Endothelial cell of umbilical vein (primary cell): ENCODE results near the gene WDR72.

ENCODE experiments used
- EZH2 ChIP-seq: IDR thresholded peaks from 2 replicates; pipeline ENCODE4 v1.6.1; 2012; ENCODE audit warnings: borderline replicate concordance, low read depth, mild to moderate bottlenecking, moderate library complexity, low read length, inconsistent platforms; ENCODE audit not compliant: severe bottlenecking
- MYC ChIP-seq: IDR thresholded peaks from one replicate; pipeline ENCODE4 v1.6.1; 2011; ENCODE audit warnings: mild to moderate bottlenecking, low read depth, low read length
- TF ChIP-seq, protein P1 (sequence below), 2 donors: IDR thresholded peaks; 1 replicate in 1 of 2; 2 replicates in 1 of 2; pipeline ENCODE4 v1.5.1; 2011; ENCODE audit warnings: low read length in 2 of 2, mild to moderate bottlenecking in 2 of 2, moderate library complexity in 2 of 2, control low read depth in 1 of 2, inconsistent platforms in 1 of 2, low read depth in 1 of 2; ENCODE audit not compliant: insufficient read depth in 1 of 2; ENCODE audit errors: extremely low read depth in 1 of 2

DNA sequence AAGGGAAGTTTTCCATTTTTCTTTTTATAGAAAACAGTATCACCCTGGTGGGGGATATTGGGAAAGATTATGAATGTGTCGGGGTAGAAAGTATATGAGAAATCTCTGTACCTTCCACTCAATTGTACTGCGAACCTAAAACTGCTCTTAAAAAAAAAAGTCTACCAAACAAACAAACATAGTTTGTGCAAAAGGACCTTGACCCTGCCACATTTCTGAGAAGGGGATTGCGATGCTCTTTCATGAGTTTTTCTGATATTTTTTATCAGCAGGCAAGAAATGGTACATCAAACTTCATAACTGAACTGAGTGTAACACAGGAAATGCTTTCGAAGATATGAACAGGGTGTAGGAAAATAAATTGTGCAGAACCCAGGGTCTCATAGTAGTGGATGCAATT, 286.0 kb downstream of the WDR72 start:
- TF ChIP-seq, protein P1, sequence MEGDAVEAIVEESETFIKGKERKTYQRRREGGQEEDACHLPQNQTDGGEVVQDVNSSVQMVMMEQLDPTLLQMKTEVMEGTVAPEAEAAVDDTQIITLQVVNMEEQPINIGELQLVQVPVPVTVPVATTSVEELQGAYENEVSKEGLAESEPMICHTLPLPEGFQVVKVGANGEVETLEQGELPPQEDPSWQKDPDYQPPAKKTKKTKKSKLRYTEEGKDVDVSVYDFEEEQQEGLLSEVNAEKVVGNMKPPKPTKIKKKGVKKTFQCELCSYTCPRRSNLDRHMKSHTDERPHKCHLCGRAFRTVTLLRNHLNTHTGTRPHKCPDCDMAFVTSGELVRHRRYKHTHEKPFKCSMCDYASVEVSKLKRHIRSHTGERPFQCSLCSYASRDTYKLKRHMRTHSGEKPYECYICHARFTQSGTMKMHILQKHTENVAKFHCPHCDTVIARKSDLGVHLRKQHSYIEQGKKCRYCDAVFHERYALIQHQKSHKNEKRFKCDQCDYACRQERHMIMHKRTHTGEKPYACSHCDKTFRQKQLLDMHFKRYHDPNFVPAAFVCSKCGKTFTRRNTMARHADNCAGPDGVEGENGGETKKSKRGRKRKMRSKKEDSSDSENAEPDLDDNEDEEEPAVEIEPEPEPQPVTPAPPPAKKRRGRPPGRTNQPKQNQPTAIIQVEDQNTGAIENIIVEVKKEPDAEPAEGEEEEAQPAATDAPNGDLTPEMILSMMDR (IDR thresholded peaks at IDR 0.05; ENCODE audit: extremely low read depth in 1 of 2, insufficient read depth in 1 of 2, low read depth in 1 of 2, low read length in 2 of 2): no peak
- TF ChIP-seq EZH2 (no peak), MYC (no peak)
